ENCODE measurements around the gene WBP1. TPM values are rescaled to one million over a fixed set of nuclear protein-coding genes. Genes with fewer than 3 reads are reported as not detected.

Gene WBP1
- total RNA-seq, 1 experiment from 2014 or later, result 66.0 TPM

GRCh38 chr2:74474481-74474880 lies 16.2 kb downstream of the WBP1 start:
- H3K36me3 Mint-ChIP-seq, result peaks cover 18% of the 10 kb centered on the region
- DNase-seq (ENCODE audit: low spot score) (no peak), ATAC-seq (no peak)
- H3K9me3 Mint-ChIP-seq, result no peaks in the 10 kb centered on the region
- H3K4me1 Mint-ChIP-seq, result peaks cover 11% of the 10 kb centered on the region
- POLR2A ChIA-PET, result no interaction called here
- H3K27ac Mint-ChIP-seq, result no peak overlapping the region
- H3K27me3 Mint-ChIP-seq (ENCODE audit: low read depth), result no peaks in the 10 kb centered on the region
- no peak overlapping the region for H3K4me3 Mint-ChIP-seq
- TF ChIP-seq, protein P1, sequence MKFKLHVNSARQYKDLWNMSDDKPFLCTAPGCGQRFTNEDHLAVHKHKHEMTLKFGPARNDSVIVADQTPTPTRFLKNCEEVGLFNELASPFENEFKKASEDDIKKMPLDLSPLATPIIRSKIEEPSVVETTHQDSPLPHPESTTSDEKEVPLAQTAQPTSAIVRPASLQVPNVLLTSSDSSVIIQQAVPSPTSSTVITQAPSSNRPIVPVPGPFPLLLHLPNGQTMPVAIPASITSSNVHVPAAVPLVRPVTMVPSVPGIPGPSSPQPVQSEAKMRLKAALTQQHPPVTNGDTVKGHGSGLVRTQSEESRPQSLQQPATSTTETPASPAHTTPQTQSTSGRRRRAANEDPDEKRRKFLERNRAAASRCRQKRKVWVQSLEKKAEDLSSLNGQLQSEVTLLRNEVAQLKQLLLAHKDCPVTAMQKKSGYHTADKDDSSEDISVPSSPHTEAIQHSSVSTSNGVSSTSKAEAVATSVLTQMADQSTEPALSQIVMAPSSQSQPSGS (CRISPR knock-in tag; IDR thresholded peaks at IDR 0.05; ENCODE audit: borderline replicate concordance, low read depth), result no peak
- TF ChIP-seq CBFB (CRISPR knock-in tag; IDR thresholded peaks at IDR 0.05; ENCODE audit: low read depth), result no peak
- no peak for TF ChIP-seq NFATC4 (CRISPR knock-in tag; IDR thresholded peaks at IDR 0.05)
- no peak for TF ChIP-seq E2F4 (CRISPR knock-in tag; IDR thresholded peaks at IDR 0.05; ENCODE audit: borderline replicate concordance, low read depth)
- TF ChIP-seq PRRX2 (CRISPR knock-in tag; IDR thresholded peaks at IDR 0.05), result no peak
- TF ChIP-seq, protein P2, sequence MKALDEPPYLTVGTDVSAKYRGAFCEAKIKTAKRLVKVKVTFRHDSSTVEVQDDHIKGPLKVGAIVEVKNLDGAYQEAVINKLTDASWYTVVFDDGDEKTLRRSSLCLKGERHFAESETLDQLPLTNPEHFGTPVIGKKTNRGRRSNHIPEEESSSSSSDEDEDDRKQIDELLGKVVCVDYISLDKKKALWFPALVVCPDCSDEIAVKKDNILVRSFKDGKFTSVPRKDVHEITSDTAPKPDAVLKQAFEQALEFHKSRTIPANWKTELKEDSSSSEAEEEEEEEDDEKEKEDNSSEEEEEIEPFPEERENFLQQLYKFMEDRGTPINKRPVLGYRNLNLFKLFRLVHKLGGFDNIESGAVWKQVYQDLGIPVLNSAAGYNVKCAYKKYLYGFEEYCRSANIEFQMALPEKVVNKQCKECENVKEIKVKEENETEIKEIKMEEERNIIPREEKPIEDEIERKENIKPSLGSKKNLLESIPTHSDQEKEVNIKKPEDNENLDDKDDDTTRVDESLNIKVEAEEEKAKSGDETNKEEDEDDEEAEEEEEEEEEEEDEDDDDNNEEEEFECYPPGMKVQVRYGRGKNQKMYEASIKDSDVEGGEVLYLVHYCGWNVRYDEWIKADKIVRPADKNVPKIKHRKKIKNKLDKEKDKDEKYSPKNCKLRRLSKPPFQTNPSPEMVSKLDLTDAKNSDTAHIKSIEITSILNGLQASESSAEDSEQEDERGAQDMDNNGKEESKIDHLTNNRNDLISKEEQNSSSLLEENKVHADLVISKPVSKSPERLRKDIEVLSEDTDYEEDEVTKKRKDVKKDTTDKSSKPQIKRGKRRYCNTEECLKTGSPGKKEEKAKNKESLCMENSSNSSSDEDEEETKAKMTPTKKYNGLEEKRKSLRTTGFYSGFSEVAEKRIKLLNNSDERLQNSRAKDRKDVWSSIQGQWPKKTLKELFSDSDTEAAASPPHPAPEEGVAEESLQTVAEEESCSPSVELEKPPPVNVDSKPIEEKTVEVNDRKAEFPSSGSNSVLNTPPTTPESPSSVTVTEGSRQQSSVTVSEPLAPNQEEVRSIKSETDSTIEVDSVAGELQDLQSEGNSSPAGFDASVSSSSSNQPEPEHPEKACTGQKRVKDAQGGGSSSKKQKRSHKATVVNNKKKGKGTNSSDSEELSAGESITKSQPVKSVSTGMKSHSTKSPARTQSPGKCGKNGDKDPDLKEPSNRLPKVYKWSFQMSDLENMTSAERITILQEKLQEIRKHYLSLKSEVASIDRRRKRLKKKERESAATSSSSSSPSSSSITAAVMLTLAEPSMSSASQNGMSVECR (CRISPR knock-in tag; IDR thresholded peaks at IDR 0.05; ENCODE audit: borderline replicate concordance), result no peak
- no peak for TF ChIP-seq CREM (CRISPR knock-in tag; IDR thresholded peaks at IDR 0.05)
- no peak for TF ChIP-seq KAT7 (CRISPR knock-in tag; IDR thresholded peaks at IDR 0.05; ENCODE audit: borderline replicate concordance)
- TF ChIP-seq ZNF263 (CRISPR knock-in tag; IDR thresholded peaks at IDR 0.05; ENCODE audit: low read depth), result no peak
- no peak for TF ChIP-seq ZNF416 (CRISPR knock-in tag; IDR thresholded peaks at IDR 0.05)
- TF ChIP-seq ESRRA (CRISPR knock-in tag; IDR thresholded peaks at IDR 0.05; ENCODE audit: borderline replicate concordance), result no peak
- TF ChIP-seq IRF1 (CRISPR knock-in tag; IDR thresholded peaks at IDR 0.05), result no peak
- no peak for TF ChIP-seq ZNF423 (CRISPR knock-in tag; IDR thresholded peaks at IDR 0.05)
- TF ChIP-seq ATF3 (CRISPR knock-in tag; conservative IDR thresholded peaks at IDR 0.05), result no peak
- TF ChIP-seq FOXP1 (CRISPR knock-in tag; IDR thresholded peaks at IDR 0.05; ENCODE audit: borderline replicate concordance), result no peak
- no peak for TF ChIP-seq SMAD4 (CRISPR knock-in tag; IDR thresholded peaks at IDR 0.05)
- TF ChIP-seq ZNF281 (CRISPR knock-in tag; IDR thresholded peaks at IDR 0.05), result no peak
- TF ChIP-seq CREB1 (CRISPR knock-in tag; IDR thresholded peaks at IDR 0.05), result no peak
- TF ChIP-seq TCF7 (CRISPR knock-in tag; IDR thresholded peaks at IDR 0.05; ENCODE audit: low read depth), result no peak
- TF ChIP-seq ETV6 (CRISPR knock-in tag; IDR thresholded peaks at IDR 0.05), result no peak
- CTCF ChIA-PET, result interaction anchor here (0.7 to 2.6 kb wide), 7 partner anchors 8 to 158 kb away, joined by 3 to 23 read pairs (median 5); partner anchors contain the start of genes AUP1, CCDC142, HTRA2 and MOGS
